HL-60 (cell line): Measurements from ENCODE around the gene BIRC7.

ENCODE experiments used
- DNase-seq, 2 experiments: peaks; one replicate each; pipeline ENCODE4 v3.0.0-alpha.2; 2010 to 2020; ENCODE audit warnings: low read depth in 1 of 2, low spot score in 1 of 2
- H3K27ac ChIP-seq: fragments of 250-450 bp; sonication (Bioruptor Pico); replicated peaks from 2 replicates; pipeline ENCODE4 v1.5.1; 2020; ENCODE audit warnings: mild to moderate bottlenecking, moderate library complexity
- H3K27me3 ChIP-seq: fragments of 250-450 bp; sonication (Bioruptor Pico); 2 replicates; pipeline ENCODE4 v1.5.1; 2021; ENCODE audit warnings: mild to moderate bottlenecking, moderate library complexity; ENCODE audit not compliant: insufficient read depth, poor library complexity, severe bottlenecking
- H3K4me3 ChIP-seq: replicated peaks from 2 replicates; pipeline ENCODE4 v1.5.1; 2011; ENCODE audit warnings: mild to moderate bottlenecking, control low read depth, low read length; ENCODE audit not compliant: insufficient read depth
- CTCF ChIP-seq: IDR thresholded peaks from one replicate; pipeline ENCODE4 v1.5.1; 2011; ENCODE audit warnings: low read length, control low read depth, inconsistent platforms; ENCODE audit not compliant: insufficient read depth
- GABPA ChIP-seq: IDR thresholded peaks from 2 replicates; pipeline ENCODE4 v1.6.1; 2012; ENCODE audit warnings: low read depth
- POLR2AphosphoS5 ChIP-seq: IDR thresholded peaks from 2 replicates; pipeline ENCODE4 v1.6.1; 2012; ENCODE audit warnings: low read depth
- REST ChIP-seq: IDR thresholded peaks from 2 replicates; pipeline ENCODE4 v1.6.1; 2012; ENCODE audit warnings: low read depth; ENCODE audit not compliant: insufficient replicate concordance
- SPI1 ChIP-seq: IDR thresholded peaks from 2 replicates; pipeline ENCODE4 v1.6.1; 2012; ENCODE audit warnings: low read depth, mild to moderate bottlenecking, borderline replicate concordance

Gene BIRC7

GRCh38 chr20:63234693-63235398 lies 859 bp upstream of the BIRC7 start:
- TF ChIP-seq CTCF (peak; percentile 4), GABPA (no peak)
- peaks cover 23% of the 10 kb centered on the region for H3K27me3 ChIP-seq
- H3K4me3 ChIP-seq: no peak overlapping the region
- no peak for DNase-seq
- no peak overlapping the region for H3K27ac ChIP-seq

GRCh38 chr20:63236116-63236837 lies 572 bp downstream of the BIRC7 start:
- peaks cover 11% of the 10 kb centered on the region for H3K27me3 ChIP-seq
- no peak for TF ChIP-seq POLR2AphosphoS5
- H3K4me3 ChIP-seq: no peak overlapping the region

GRCh38 chr20:63238031-63238430 lies 2.3 kb downstream of the BIRC7 start:
- DNase-seq: no peak
- Histone ChIP-seq H3K27me3 (peaks cover 3% of the 10 kb centered on the region), H3K27ac (no peak overlapping the region), H3K4me3 (no peak overlapping the region)
- TF ChIP-seq CTCF: no peak
- no peak for TF ChIP-seq GABPA
- no peak for TF ChIP-seq SPI1
- TF ChIP-seq REST: no peak
- no peak for TF ChIP-seq POLR2AphosphoS5

More at GRCh38 chr20:63236116-63236837, 572 bp downstream of the BIRC7 start:
- H3K27ac ChIP-seq: no peak overlapping the region
- DNase-seq: no peak

GRCh38 chr20:63238514-63239125 lies 2.9 kb downstream of the BIRC7 start:
- no peak for TF ChIP-seq GABPA
- TF ChIP-seq SPI1: no peak
- no peak for TF ChIP-seq REST
- no peak for TF ChIP-seq POLR2AphosphoS5
- TF ChIP-seq CTCF: no peak
- Histone ChIP-seq H3K27me3 (peaks cover 3% of the 10 kb centered on the region), H3K4me3 (no peak overlapping the region), H3K27ac (no peak overlapping the region)
- no peak for DNase-seq
